Activated CD4-positive, alpha-beta T cell treated with anti-CD3 and anti-CD28 coated beads for 36 hours (primary cell): ENCODE data around the gene S100Z. TPM values are rescaled to one million over a fixed set of nuclear protein-coding genes. Genes with fewer than 3 reads are reported as not detected.
"Not testable (repeated sequence)": the region's sequence is repeated elsewhere in the genome, so short reads cannot be mapped to it uniquely, and the experiment has no call there.

Experiments used
- ATAC-seq: fragments of 200-7000 bp; cut with Tn5 transposase; one replicate; pipeline ENCODE4 v1.10.0; 2021; ENCODE audit warnings: mild to moderate bottlenecking, moderate library complexity
- CTCF ChIA-PET: fragments of 350-600 bp; sonication (Branson Sonifier 250); formaldehyde crosslinking; loops from one replicate; lab custom pipeline; 2021; ENCODE audit warnings: antibody characterized with exemption; lab: Charles Lee
- POLR2A ChIA-PET: fragments of 350-600 bp; sonication (Branson Sonifier 250); formaldehyde crosslinking; loops from one replicate; lab custom pipeline; 2021; ENCODE audit warnings: antibody characterized with exemption, inconsistent platforms; lab: Charles Lee
- DNase-seq: peaks from one replicate; pipeline ENCODE4 v3.0.0-alpha.2; 2020
- H3K27ac Mint-ChIP-seq: one replicate; pipeline ENCODE4 v1.8.0; 2021; ENCODE audit warnings: mixed read lengths
- H3K27me3 Mint-ChIP-seq: one replicate; pipeline ENCODE4 v1.8.0; 2021; ENCODE audit warnings: mixed read lengths
- H3K36me3 Mint-ChIP-seq: one replicate; pipeline ENCODE4 v1.8.0; 2021; ENCODE audit warnings: low read depth, mixed read lengths
- H3K4me1 Mint-ChIP-seq: one replicate; pipeline ENCODE4 v1.8.0; 2021; ENCODE audit warnings: mixed read lengths
- H3K4me3 Mint-ChIP-seq: one replicate; pipeline ENCODE4 v1.8.0; 2021; ENCODE audit warnings: mild to moderate bottlenecking, moderate library complexity, mixed read lengths
- H3K9me3 Mint-ChIP-seq: one replicate; pipeline ENCODE4 v1.8.0; 2021; ENCODE audit warnings: low read depth, mixed read lengths
- intact Hi-C, 2 experiments: fragments of 100-400 bp; cut with DNase I in 1 of 2; cut with micrococcal nuclease in 1 of 2; formaldehyde crosslinking; loops; one replicate each; pipeline versions ENCODE4 v1.14.2 to v1.15.1; 2022 to 2024; cut with DNase I, micrococcal nuclease
- total RNA-seq, 2 experiments: library from RNA; stranded (reverse); gene quantifications; one replicate each; pipeline ENCODE4 v1.2.3, GENCODE V29; 2021

The S100Z gene
- total RNA-seq, 2 experiments from 2014 or later = 1.3 to 2.1 TPM

GRCh38 chr5:76812209-76812608 lies 37.6 kb upstream of the S100Z start:
- DNase-seq, H3K4me1 Mint-ChIP-seq, intact Hi-C loops, H3K9me3 Mint-ChIP-seq, ATAC-seq, H3K4me3 Mint-ChIP-seq, POLR2A ChIA-PET, CTCF ChIA-PET, H3K36me3 Mint-ChIP-seq, H3K27ac Mint-ChIP-seq: not testable (repeated sequence)
- peaks cover 13% of the 10 kb centered on the region for H3K27me3 Mint-ChIP-seq

- CTCF ChIA-PET = no interaction called here
- intact Hi-C loops = no loop called here
- POLR2A ChIA-PET = no interaction called here
Observed at GRCh38 chr5:76813982-76814562, 35.7 kb upstream of the S100Z start.

GRCh38 chr5:76816110-76816831 lies 33.5 kb upstream of the S100Z start:
- peaks cover 17% of the 10 kb centered on the region for H3K27me3 Mint-ChIP-seq
- intact Hi-C loops = no loop called here
- DNase-seq (no peak), ATAC-seq (no peak)
- POLR2A ChIA-PET = no interaction called here
- no peak overlapping the region for H3K4me3 Mint-ChIP-seq
- peaks cover 11% of the 10 kb centered on the region for H3K4me1 Mint-ChIP-seq
- CTCF ChIA-PET = interaction anchor here (1.1 to 1.2 kb wide), 3 partner anchors 8 to 649 kb away, joined by 3 to 5 read pairs (median 3); no protein-coding TSS in a partner anchor
- no peak overlapping the region for H3K27ac Mint-ChIP-seq
- no peaks in the 10 kb centered on the region for H3K36me3 Mint-ChIP-seq
- no peaks in the 10 kb centered on the region for H3K9me3 Mint-ChIP-seq

More at GRCh38 chr5:76813982-76814562, 35.7 kb upstream of the S100Z start:
- Mint-ChIP-seq H3K36me3 (no peaks in the 10 kb centered on the region), H3K27me3 (peaks cover 13% of the 10 kb centered on the region), H3K9me3 (no peaks in the 10 kb centered on the region), H3K27ac (no peak overlapping the region), H3K4me3 (no peak overlapping the region), H3K4me1 (peaks cover 6% of the 10 kb centered on the region)
- DNase-seq (no peak), ATAC-seq (no peak)

GRCh38 chr5:76818844-76819831 lies 30.7 kb upstream of the S100Z start, which contains the start of gene F2RL1:
F2RL1 (plus strand) TSS chr5:76819030; CDS start chr5:76819183, 153 bp downstream.
- Mint-ChIP-seq H3K27ac (no peak within 1 kb of the TSS), H3K4me3 (peak within 1 kb of the TSS; percentile 74), H3K36me3 (no peaks in the 10 kb centered on the region), H3K4me1 (peaks cover 11% of the 10 kb centered on the region), H3K27me3 (peaks cover 17% of the 10 kb centered on the region), H3K9me3 (no peaks in the 10 kb centered on the region)
- intact Hi-C loops = no loop called here
- ChIA-PET CTCF (interaction anchor here (0.9 to 1.7 kb wide), 5 partner anchors 15 to 230 kb away, joined by 3 to 5 read pairs (median 3); partner anchors contain the start of gene S100Z), POLR2A (no interaction called here)
- DNase-seq (peak; percentile 63), ATAC-seq (peak; percentile 70)

- POLR2A ChIA-PET = no interaction called here
- intact Hi-C loops = no loop called here
- peaks cover 17% of the 10 kb centered on the region for H3K27me3 Mint-ChIP-seq
Observed at GRCh38 chr5:76819851-76820525, 29.8 kb upstream of the S100Z start.

GRCh38 chr5:76820526-76820890 lies 29.3 kb upstream of the S100Z start:
- DNase-seq (no peak), ATAC-seq (no peak)
- Mint-ChIP-seq H3K27me3 (peaks cover 14% of the 10 kb centered on the region), H3K36me3 (no peaks in the 10 kb centered on the region), H3K27ac (no peak overlapping the region), H3K4me3 (no peak overlapping the region), H3K4me1 (peaks cover 9% of the 10 kb centered on the region), H3K9me3 (no peaks in the 10 kb centered on the region)
- intact Hi-C loops = no loop called here
- CTCF ChIA-PET = no interaction called here
- POLR2A ChIA-PET = no interaction called here

More at GRCh38 chr5:76819851-76820525, 29.8 kb upstream of the S100Z start:
- peaks cover 9% of the 10 kb centered on the region for H3K4me1 Mint-ChIP-seq
- H3K27ac Mint-ChIP-seq = no peak overlapping the region
- H3K36me3 Mint-ChIP-seq = no peaks in the 10 kb centered on the region
- DNase-seq = no peak
- peak overlapping the region; percentile 74 for H3K4me3 Mint-ChIP-seq
- CTCF ChIA-PET = interaction anchor here (1.1 kb wide), 1 partner anchor 231 kb away, joined by 3 read pairs; no protein-coding TSS in a partner anchor
- no peaks in the 10 kb centered on the region for H3K9me3 Mint-ChIP-seq
- ATAC-seq = no peak

- Mint-ChIP-seq H3K36me3 (no peaks in the 10 kb centered on the region), H3K27ac (no peak overlapping the region), H3K4me3 (no peak overlapping the region), H3K27me3 (peaks cover 11% of the 10 kb centered on the region), H3K4me1 (peaks cover 9% of the 10 kb centered on the region), H3K9me3 (no peaks in the 10 kb centered on the region)
- ChIA-PET POLR2A (no interaction called here), CTCF (no interaction called here)
- intact Hi-C loops = no loop called here
- ATAC-seq (no peak), DNase-seq (no peak)
Observed at GRCh38 chr5:76821136-76821535, 28.7 kb upstream of the S100Z start.

- H3K4me1 Mint-ChIP-seq, intact Hi-C loops, H3K27me3 Mint-ChIP-seq, H3K4me3 Mint-ChIP-seq, ATAC-seq, H3K36me3 Mint-ChIP-seq, CTCF ChIA-PET, H3K27ac Mint-ChIP-seq, DNase-seq, POLR2A ChIA-PET, H3K9me3 Mint-ChIP-seq: not testable (repeated sequence)
Observed at GRCh38 chr5:76822105-76822731, 27.6 kb upstream of the S100Z start.

- H3K4me3 Mint-ChIP-seq, DNase-seq, H3K9me3 Mint-ChIP-seq, H3K27ac Mint-ChIP-seq, intact Hi-C loops, H3K27me3 Mint-ChIP-seq, POLR2A ChIA-PET, H3K4me1 Mint-ChIP-seq, ATAC-seq, H3K36me3 Mint-ChIP-seq: not testable (repeated sequence)
- CTCF ChIA-PET = interaction anchor here (1.2 kb wide), 1 partner anchor 167 kb away, joined by 4 read pairs; no protein-coding TSS in a partner anchor
Observed at GRCh38 chr5:76826416-76826815, 23.4 kb upstream of the S100Z start.

- no peaks in the 10 kb centered on the region for H3K27me3 Mint-ChIP-seq
- peak; percentile 64 for ATAC-seq
- peaks cover 8% of the 10 kb centered on the region for H3K4me1 Mint-ChIP-seq
- ChIA-PET CTCF (no interaction called here), POLR2A (no interaction called here)
- DNase-seq = peak; percentile 38
- H3K9me3 Mint-ChIP-seq = no peaks in the 10 kb centered on the region
- no peak overlapping the region for H3K4me3 Mint-ChIP-seq
- no peak overlapping the region for H3K27ac Mint-ChIP-seq
- no peaks in the 10 kb centered on the region for H3K36me3 Mint-ChIP-seq
- intact Hi-C loops = no loop called here
Observed at GRCh38 chr5:76831110-76831452, 18.7 kb upstream of the S100Z start.
